Sigmoid colon (tissue), 4 donors: Measurements from ENCODE around the gene MAT2A.

Source experiments
- EP300 ChIP-seq, 4 donors: sonication (generic); formaldehyde crosslinking; IDR thresholded peaks; one replicate each; pipeline ENCODE4 v1.6.1; 2017; ENCODE audit warnings: antibody characterized with exemption in 4 of 4
- POLR2A ChIP-seq, 2 donors: fragments of 450-650 bp; IDR thresholded peaks; one replicate each; pipeline ENCODE4 v1.6.1; 2016; ENCODE audit warnings: antibody characterized with exemption in 2 of 2, mild to moderate bottlenecking in 2 of 2, moderate library complexity in 2 of 2
- POLR2AphosphoS5 ChIP-seq, 4 donors: sonication (generic); formaldehyde crosslinking; IDR thresholded peaks; one replicate each; pipeline ENCODE4 v1.6.1; 2017; ENCODE audit warnings: antibody characterized with exemption in 4 of 4
- TF ChIP-seq, protein P1 (sequence below), 4 experiments: fragments of 450-650 bp in 3 of 4; fragments of 200-600 bp in 1 of 4; IDR thresholded peaks; one replicate each; pipeline ENCODE4 v1.5.1; 2016 to 2019; ENCODE audit warnings: antibody characterized with exemption in 4 of 4, mild to moderate bottlenecking in 3 of 4, moderate library complexity in 2 of 4

- TF ChIP-seq, protein P1, sequence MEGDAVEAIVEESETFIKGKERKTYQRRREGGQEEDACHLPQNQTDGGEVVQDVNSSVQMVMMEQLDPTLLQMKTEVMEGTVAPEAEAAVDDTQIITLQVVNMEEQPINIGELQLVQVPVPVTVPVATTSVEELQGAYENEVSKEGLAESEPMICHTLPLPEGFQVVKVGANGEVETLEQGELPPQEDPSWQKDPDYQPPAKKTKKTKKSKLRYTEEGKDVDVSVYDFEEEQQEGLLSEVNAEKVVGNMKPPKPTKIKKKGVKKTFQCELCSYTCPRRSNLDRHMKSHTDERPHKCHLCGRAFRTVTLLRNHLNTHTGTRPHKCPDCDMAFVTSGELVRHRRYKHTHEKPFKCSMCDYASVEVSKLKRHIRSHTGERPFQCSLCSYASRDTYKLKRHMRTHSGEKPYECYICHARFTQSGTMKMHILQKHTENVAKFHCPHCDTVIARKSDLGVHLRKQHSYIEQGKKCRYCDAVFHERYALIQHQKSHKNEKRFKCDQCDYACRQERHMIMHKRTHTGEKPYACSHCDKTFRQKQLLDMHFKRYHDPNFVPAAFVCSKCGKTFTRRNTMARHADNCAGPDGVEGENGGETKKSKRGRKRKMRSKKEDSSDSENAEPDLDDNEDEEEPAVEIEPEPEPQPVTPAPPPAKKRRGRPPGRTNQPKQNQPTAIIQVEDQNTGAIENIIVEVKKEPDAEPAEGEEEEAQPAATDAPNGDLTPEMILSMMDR (IDR thresholded peaks at IDR 0.05), result no peak
- no peak for TF ChIP-seq POLR2A (IDR thresholded peaks at IDR 0.05)
- TF ChIP-seq EP300 (IDR thresholded peaks at IDR 0.05), result no peak
- no peak for TF ChIP-seq POLR2AphosphoS5 (IDR thresholded peaks at IDR 0.05)
Observed at GRCh38 chr2:85531589-85531988, 7.4 kb upstream of the MAT2A start.
